Tibial nerve (tissue), 4 donors: ENCODE measurements around the gene ZNF655. TPM values are rescaled to one million over a fixed set of nuclear protein-coding genes. Genes with fewer than 3 reads are reported as not detected.

Experiments used
- DNase-seq, 2 donors: peaks; one replicate each; pipeline ENCODE4 v3.0.0-alpha.2; 2019; ENCODE audit warnings: low spot score in 2 of 2
- H3K27ac ChIP-seq, 4 donors: fragments of 200-600 bp; sonication (generic) in 3 of 4; one replicate each; pipeline ENCODE4 v1.5.1; 2017 to 2019; ENCODE audit warnings: mild to moderate bottlenecking in 1 of 4
- H3K27me3 ChIP-seq, 2 donors: fragments of 200-600 bp; sonication (generic) in 1 of 2; one replicate each; pipeline versions ENCODE4 v1.5.1 to v1.6.0; 2017 to 2019
- H3K36me3 ChIP-seq, 3 donors: fragments of 200-600 bp; sonication (generic); one replicate each; pipeline ENCODE4 v1.5.1; 2018 to 2019
- H3K4me1 ChIP-seq, 4 donors: fragments of 200-600 bp; sonication (generic) in 3 of 4; one replicate each; pipeline ENCODE4 v1.5.1; 2017 to 2019
- H3K4me3 ChIP-seq, 4 donors: fragments of 200-600 bp; sonication (generic) in 3 of 4; one replicate each; pipeline ENCODE4 v1.5.1; 2017 to 2019; ENCODE audit warnings: mild to moderate bottlenecking in 1 of 4, moderate library complexity in 1 of 4
- H3K9me3 ChIP-seq, 4 donors: fragments of 200-600 bp; sonication (generic) in 3 of 4; one replicate each; pipeline ENCODE4 v1.5.1; 2017 to 2019
- CTCF ChIP-seq, 5 experiments: fragments of 200-600 bp in 3 of 5; fragments of 450-650 bp in 2 of 5; sonication (generic) in 3 of 5; IDR thresholded peaks; one replicate each; pipeline ENCODE4 v1.5.1; 2016 to 2019; ENCODE audit warnings: antibody characterized with exemption in 5 of 5, mild to moderate bottlenecking in 3 of 5, moderate library complexity in 2 of 5
- EP300 ChIP-seq, 2 donors: sonication (generic); formaldehyde crosslinking; IDR thresholded peaks; one replicate each; pipeline ENCODE4 v1.6.1; 2017; ENCODE audit warnings: antibody characterized with exemption in 2 of 2, mild to moderate bottlenecking in 1 of 2
- POLR2A ChIP-seq, 2 donors: fragments of 450-650 bp; IDR thresholded peaks; one replicate each; pipeline ENCODE4 v1.6.1; 2017; ENCODE audit warnings: antibody characterized with exemption in 2 of 2, mild to moderate bottlenecking in 2 of 2, moderate library complexity in 2 of 2
- whole genome bisulfite sequencing, 2 donors: methylation state at CpG; one replicate each; pipeline ENCODE4 v1.1.5; 2018; 5-methylcytosine and 5-hydroxymethylcytosine counted together
- total RNA-seq, 4 donors: library from RNA; depleted of rRNA; stranded (reverse); fragments of >200 nt; gene quantifications; one replicate each; pipeline ENCODE4 v1.1.0, GENCODE V29; 2016

The ZNF655 gene
- total RNA-seq, 4 donors from 2014 or later = 90.8 to 140 (median 104) TPM

DNA sequence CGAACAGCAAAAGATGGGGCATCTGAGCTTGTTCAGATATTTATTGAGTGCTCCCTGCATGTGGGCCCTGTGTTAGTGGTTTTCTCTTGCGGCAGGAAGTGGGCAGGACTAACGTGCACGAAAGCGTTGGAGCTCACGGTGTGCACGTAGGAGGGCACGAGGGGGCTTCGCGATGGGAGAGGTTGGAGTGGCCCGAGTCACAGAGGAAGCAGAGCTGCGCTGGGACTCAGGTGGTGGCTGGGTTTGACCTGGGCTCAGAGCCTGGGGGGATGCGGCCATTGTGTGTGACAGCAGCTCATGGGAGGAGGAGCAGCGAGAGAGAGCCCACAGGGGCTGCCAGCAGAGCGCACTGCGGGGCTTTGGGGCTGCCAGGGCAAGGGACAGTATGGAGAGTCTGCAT is 66.0 kb downstream of the ZNF655 start:
- Histone ChIP-seq H3K4me1 (no peaks in the 10 kb centered on the region), H3K36me3 (peaks cover 3 to 100% (median 15%) of the 10 kb centered on the region in 3 donors), H3K27ac (no peak overlapping the region), H3K9me3 (no peaks in the 10 kb centered on the region), H3K4me3 (no peak overlapping the region), H3K27me3 (no peaks in the 10 kb centered on the region)
- DNase-seq = no peak
- WGBS, 2 donors = 85 to 91% methylated on average over 16 of the region's 16 CpGs
- TF ChIP-seq POLR2A (IDR thresholded peaks at IDR 0.05) = no peak
- TF ChIP-seq EP300 (IDR thresholded peaks at IDR 0.05) = no peak
- no peak for TF ChIP-seq CTCF (IDR thresholded peaks at IDR 0.05)

DNA sequence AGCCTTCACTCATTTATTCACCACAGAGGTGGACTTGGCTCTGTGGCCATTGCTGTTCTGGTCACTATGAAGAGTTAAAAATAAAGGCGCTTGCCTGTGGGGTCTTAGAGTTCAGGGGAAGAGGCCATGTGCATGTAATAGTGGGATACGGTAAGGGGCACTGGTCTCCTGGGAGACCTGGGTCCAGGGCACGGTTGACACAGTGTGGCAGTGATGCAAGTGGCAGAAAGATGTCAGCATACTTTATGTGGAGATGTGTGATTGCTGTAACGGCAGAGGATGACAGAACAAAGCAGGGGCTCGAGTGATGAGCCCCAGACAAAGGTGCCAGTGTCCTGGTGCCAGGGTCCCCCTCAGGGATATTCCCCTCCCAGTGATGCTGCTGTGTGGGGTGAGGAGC is 66.9 kb downstream of the ZNF655 start:
- peaks cover 0 to 100% (median 20%) of the 10 kb centered on the region in 3 donors for H3K36me3 ChIP-seq
- TF ChIP-seq EP300 (IDR thresholded peaks at IDR 0.05) = no peak
- TF ChIP-seq POLR2A (IDR thresholded peaks at IDR 0.05) = no peak
- no peak for TF ChIP-seq CTCF (IDR thresholded peaks at IDR 0.05)
- H3K4me3 ChIP-seq = no peak overlapping the region
- no peaks in the 10 kb centered on the region for H3K4me1 ChIP-seq
- no peaks in the 10 kb centered on the region for H3K9me3 ChIP-seq
- H3K27ac ChIP-seq = no peak overlapping the region
- WGBS, 2 donors = 57 to 67% methylated on average over 5 of the region's 5 CpGs
- H3K27me3 ChIP-seq = no peaks in the 10 kb centered on the region
- no peak for DNase-seq

- Histone ChIP-seq H3K4me3 (no peak overlapping the region), H3K9me3 (no peaks in the 10 kb centered on the region), H3K36me3 (peaks cover 0 to 100% (median 23%) of the 10 kb centered on the region in 3 donors), H3K27me3 (no peaks in the 10 kb centered on the region), H3K4me1 (no peaks in the 10 kb centered on the region), H3K27ac (no peak overlapping the region)
- 86 to 93% methylated on average over 4 of the region's 4 CpGs for WGBS, 2 donors
- no peak for DNase-seq
- TF ChIP-seq CTCF (IDR thresholded peaks at IDR 0.05) = no peak
- TF ChIP-seq POLR2A (IDR thresholded peaks at IDR 0.05) = no peak
- TF ChIP-seq EP300 (IDR thresholded peaks at IDR 0.05) = no peak
Measured at GRCh38 chr7:99625961-99626360, 67.5 kb downstream of the ZNF655 start.

Other genes with a start within 250 kb of the ZNF655 start
- gene ARPC1A, start 232.7 kb upstream of the ZNF655 start, total RNA-seq = 100 to 1,000 TPM in 3 of 4 donors, 10 to 100 TPM in 1; 92.2 to 151 (median 118) TPM
- 100 to 1,000 TPM; 178 to 337 (median 306) TPM for gene ARPC1B, start 183.9 kb upstream of the ZNF655 start, total RNA-seq
- gene PDAP1, start 150.0 kb upstream of the ZNF655 start, total RNA-seq = 100 to 1,000 TPM in 1 of 4 donors, 10 to 100 TPM in 3; 65.4 to 107 (median 68.8) TPM
- gene BUD31, start 149.7 kb upstream of the ZNF655 start, total RNA-seq = 10 to 100 TPM; 55.9 to 87.3 (median 75.8) TPM
- gene PTCD1, start 119.8 kb upstream of the ZNF655 start, total RNA-seq = 10 to 100 TPM in 2 of 4 donors, 1 to 10 TPM in 2; 6.9 to 10.8 (median 9.5) TPM
- gene CPSF4, start 119.7 kb upstream of the ZNF655 start, total RNA-seq = 10 to 100 TPM; 34.3 to 77.9 (median 50.1) TPM
- 100 to 1,000 TPM; 127 to 656 (median 375) TPM for gene ATP5MF, start 92.5 kb upstream of the ZNF655 start, total RNA-seq
- gene ZNF789, start 85.8 kb upstream of the ZNF655 start, total RNA-seq = 10 to 100 TPM in 3 of 4 donors, 1 to 10 TPM in 1; 7.4 to 16.5 (median 12.1) TPM
- 10 to 100 TPM; 36.9 to 47.3 (median 44.5) TPM for gene ZNF394, start 58.4 kb upstream of the ZNF655 start, total RNA-seq
- gene ZKSCAN5, start 54.0 kb upstream of the ZNF655 start, total RNA-seq = 10 to 100 TPM in 2 of 4 donors, 1 to 10 TPM in 2; 9.0 to 11.7 (median 9.9) TPM
- 1 to 10 TPM; 4.8 to 8.8 (median 5.6) TPM for gene FAM200A, start 6.5 kb upstream of the ZNF655 start, total RNA-seq
- gene TMEM225B, start 39.6 kb downstream of the ZNF655 start, total RNA-seq = 1 to 10 TPM in 3 of 4 donors, not detected in 1; 1.2 to 1.8 (median 1.5) TPM
- gene ZSCAN25, start 58.3 kb downstream of the ZNF655 start, total RNA-seq = 10 to 100 TPM; 23.2 to 34.1 (median 30.2) TPM
- 10 to 100 TPM in 2 of 4 donors, 1 to 10 TPM in 2; 2.4 to 42.9 (median 10.7) TPM for gene CYP3A5, start 121.4 kb downstream of the ZNF655 start, total RNA-seq
- under 1 TPM in 1 of 4 donors, not detected in 3; 0.22 TPM for gene CYP3A7, start 176.6 kb downstream of the ZNF655 start, total RNA-seq
- 1 to 10 TPM in 1 of 4 donors, under 1 TPM in 1, not detected in 2; 0.22 to 1.5 TPM for gene CYP3A4, start 225.5 kb downstream of the ZNF655 start, total RNA-seq